GM19351 (cell line): ENCODE measurements around the gene ASTN2.
"Not testable (repeated sequence)": the region's sequence is repeated elsewhere in the genome, so short reads cannot be mapped to it uniquely, and the experiment has no call there.

Source experiments
- ATAC-seq: cut with Tn5 transposase; IDR thresholded peaks from one replicate; pipeline ENCODE4 v1.9.1; 2021; ENCODE audit warnings: mild to moderate bottlenecking, moderate library complexity; ENCODE audit not compliant: unreplicated experiment

The ASTN2 gene

DNA sequence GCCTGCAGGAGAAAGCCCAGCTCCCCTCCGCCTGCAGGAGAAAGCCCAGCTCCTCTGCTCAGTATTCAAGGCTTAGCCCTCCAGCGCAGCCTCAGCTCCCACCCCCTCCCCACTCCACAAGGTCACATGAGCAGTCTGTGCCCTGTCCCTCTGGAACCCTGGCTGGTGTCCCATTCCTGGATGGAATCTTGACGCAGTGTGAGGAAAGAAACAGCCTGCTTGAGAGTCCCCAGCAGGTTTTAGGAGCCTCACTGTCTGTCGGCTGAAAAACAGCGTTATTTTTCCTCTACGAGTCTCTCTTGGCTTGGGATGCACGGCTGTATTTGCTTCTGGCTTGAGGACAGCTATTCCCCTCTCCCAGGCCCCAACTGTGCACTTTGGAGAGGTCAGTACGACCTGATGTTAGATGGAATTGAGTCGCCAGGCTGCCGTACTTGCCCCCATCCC lies 937.9 kb downstream of the ASTN2 start:
- ATAC-seq, result no peak

DNA sequence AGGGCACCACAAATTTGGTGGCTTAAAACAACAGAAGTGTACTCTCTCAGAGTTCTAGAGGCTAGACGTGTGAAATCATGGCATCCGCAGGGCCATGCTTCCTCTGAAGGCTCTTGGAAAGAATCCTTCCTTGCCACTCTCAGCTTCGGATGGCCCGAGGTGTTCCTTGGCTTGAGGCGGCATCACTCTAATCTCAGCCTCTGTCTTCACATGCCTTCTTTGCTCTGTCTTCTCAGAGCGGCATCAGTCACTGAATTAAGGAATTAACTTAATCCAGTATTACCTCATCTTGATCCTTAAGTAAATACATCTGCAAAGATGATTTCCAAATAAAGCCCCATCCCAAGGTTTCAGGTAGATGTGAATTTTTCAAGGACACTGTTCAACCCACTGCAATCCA lies 938.9 kb downstream of the ASTN2 start:
- ATAC-seq, result no peak

- ATAC-seq, result no peak
Observed at GRCh38 chr9:116475201-116475600, 939.7 kb downstream of the ASTN2 start.

DNA sequence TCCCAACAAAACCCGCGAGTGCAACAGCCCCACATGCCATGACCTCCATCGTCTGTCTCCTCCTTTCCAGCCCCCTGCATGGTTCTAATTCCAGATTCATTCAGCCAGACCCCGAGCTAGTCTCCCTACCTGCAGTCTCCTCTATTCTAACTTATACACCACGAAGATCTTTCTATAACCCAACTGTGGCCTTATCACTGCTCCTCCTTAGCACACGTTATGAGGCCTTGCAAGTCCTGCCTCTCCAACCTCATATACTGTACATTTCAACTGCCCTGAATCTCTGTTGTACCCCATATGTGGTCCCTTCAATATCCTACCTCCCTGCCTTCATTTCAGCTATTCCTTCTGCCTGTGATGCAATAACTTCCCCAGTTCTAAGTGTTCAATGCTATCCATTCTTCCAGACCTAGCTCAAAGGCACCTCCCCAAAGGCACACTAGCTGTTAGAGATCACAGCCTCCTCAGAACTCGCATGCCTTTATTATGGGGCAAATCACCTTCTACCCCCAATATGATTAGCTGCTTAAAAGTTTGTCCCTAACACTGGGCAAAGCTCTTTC lies 942.8 kb downstream of the ASTN2 start:
- no peak for ATAC-seq

- ATAC-seq, result no peak
Observed at GRCh38 chr9:116471093-116471906, 943.6 kb downstream of the ASTN2 start.

GRCh38 chr9:116468793-116469527 lies 945.9 kb downstream of the ASTN2 start:
- no peak for ATAC-seq

- no peak for ATAC-seq
Observed at GRCh38 chr9:116468369-116468768, 946.5 kb downstream of the ASTN2 start.

GRCh38 chr9:116467740-116468351 lies 947.0 kb downstream of the ASTN2 start:
- ATAC-seq, result no peak

DNA sequence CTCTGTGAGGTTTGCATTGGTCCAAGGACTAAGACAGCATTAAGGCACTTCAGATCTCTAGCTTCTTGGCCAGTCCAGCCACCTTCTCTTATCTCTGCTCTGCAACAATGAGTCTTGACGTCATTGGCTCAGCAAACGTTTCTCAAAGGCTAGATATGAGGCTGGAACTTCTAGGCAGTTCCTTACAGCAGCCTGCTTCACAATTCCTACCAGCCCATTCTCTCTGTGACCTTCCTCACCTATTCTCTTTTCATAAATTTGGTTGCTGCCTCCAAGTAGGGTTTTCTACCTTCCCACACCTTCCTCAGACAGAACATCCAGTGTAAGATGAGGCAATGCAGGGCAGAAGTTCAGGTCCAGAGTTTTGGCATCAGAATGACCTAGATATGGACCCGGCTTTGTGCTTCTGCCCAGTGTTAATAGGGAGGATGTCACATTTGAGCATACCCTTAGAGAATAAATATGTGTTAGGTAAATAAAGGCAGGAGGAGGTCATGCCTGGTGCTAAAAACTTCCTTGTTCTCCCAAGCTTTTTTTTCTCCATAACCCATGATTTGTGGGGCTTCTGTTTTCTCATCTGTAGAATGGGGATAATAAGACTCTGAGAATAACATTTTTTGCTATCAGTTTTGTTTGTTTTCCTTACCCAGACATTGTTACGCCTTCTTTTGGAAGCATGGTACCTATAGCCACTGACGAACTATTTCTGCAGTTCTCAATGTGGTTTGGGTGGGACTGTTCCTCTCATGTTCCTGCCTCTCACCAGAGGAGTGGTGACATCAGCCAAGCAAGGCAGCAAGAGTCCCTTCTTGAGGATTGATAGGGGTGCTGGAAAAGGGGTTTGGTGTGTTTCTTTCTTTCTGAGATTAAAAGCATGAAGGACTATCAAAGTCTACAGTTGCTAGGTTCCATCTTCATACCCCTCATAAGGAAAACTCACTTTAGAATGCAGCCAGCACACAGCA lies 948.3 kb downstream of the ASTN2 start:
- no peak for ATAC-seq

GRCh38 chr9:116465576-116466270 lies 949.1 kb downstream of the ASTN2 start:
- no peak for ATAC-seq

DNA sequence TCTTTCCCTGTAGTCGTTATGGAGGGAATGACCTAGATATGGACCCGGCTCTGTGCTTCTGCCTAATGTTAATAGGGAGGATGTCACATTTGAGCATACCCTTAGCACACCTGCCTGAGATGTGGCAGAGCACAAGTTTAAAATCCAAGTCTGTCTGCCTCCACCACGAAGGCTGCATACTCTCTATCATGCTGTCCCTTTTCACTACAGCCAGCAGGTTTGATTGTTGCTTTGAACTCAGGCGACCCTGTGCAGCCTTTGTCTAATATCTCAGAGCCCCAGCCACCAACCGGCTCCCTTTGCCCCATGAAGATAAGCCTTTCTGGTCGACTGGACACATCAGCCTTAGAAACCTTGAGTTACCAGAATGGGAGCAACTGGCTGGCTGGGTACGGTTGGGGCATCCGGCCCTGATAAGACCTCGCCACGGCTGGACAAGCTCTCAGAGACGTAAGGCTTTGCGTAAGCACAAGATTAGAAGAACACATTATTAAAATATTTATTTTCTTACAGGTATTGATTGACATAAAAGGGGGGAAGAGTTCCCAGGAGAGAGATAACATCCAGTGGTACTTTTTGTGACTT lies 949.8 kb downstream of the ASTN2 start:
- ATAC-seq, result no peak

DNA sequence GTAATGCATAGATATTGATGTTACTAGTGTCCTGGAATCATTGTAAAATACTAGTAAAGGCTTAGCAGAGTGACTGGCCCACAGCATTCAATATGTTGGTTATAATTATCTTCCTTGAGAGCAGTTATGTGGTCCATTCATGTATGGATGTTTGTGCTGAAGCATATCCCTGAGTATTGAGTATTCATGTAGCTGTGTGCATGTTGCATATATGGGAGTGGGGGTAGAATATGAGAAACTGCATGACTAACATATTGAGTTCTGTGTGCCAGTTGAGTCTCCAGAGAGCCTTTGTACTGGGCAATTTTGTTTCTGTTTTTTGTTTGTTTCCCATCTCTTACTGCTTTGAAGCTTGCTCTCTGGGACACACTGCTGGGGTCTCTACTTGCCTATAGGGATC lies 950.4 kb downstream of the ASTN2 start:
- ATAC-seq, result no peak

DNA sequence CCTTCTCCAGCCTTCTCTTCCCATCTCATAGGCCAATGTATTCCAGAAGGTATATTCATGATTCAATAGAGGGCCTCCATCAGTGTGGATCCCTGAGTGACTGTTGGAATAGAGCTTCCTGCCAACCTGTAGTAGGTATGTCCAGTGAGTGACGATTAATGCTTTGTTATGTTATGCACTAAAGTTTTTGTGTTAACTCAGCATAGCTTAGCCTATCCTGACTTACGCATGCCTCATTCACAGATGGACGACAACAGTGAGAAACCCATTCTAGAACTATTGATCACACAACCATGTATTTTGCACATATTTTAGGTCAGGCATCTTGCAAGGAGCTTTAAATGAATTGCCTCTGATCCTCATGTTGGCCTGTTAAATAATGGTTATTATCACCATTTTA lies 953.2 kb downstream of the ASTN2 start:
- ATAC-seq, result no peak

GRCh38 chr9:116460026-116460425 lies 954.8 kb downstream of the ASTN2 start:
- ATAC-seq, result no peak

GRCh38 chr9:116459576-116459975 lies 955.3 kb downstream of the ASTN2 start:
- no peak for ATAC-seq

DNA sequence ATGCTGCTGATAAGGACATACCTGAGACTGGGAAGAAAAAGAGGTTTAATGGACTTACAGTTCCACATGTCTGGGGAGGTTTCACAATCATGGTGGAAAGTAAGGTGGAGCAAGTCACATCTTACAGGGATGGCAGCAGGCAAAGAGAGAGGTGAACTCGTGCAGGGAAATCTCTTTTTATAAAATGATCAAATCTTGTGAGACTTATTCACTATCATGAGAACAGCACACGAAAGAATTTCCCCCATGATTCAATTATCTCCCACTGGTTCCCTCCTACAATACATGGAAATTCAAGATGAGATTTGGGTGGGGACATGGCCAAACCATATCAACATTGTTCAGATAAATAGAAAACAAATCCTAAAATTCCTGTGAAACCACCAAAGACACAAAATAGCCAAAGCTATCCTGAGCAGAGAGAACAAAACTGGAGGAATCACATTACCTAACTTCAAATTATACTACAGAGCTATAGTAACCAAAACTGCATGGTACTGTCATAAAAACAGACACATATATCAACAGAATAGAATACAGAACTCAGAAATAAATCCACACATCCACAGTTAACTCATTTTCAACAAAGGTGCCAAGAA lies 958.3 kb downstream of the ASTN2 start:
- ATAC-seq, result no peak

GRCh38 chr9:116454539-116454938 lies 960.3 kb downstream of the ASTN2 start:
- not testable (repeated sequence) for ATAC-seq

- ATAC-seq, result no peak
Observed at GRCh38 chr9:116453785-116454184, 961.1 kb downstream of the ASTN2 start.

DNA sequence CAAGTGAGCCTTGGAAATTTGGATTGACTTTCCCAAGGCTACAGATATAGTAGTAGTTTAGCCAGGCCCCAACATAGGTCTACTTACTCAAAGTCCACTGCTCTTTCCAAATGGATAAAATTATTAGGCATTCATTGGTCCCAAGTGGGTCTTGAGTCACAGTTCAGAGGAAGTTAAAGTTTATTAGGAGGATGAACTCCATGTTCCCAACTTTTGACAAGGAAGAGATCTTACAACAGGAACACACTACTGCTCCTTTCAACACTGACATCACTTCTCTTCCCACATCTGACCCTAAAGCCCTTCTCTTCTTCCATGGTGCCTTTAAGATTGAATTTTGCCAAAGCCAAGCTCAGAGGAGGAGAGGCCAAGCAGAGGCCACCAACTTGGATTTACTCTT lies 962.2 kb downstream of the ASTN2 start:
- no peak for ATAC-seq
